Tibial artery (tissue), 4 donors: ENCODE measurements around the gene JMJD1C.

Experiments used
- DNase-seq, 2 donors: peaks; one replicate each; pipeline ENCODE4 v3.0.0-alpha.2; 2019
- H3K27ac ChIP-seq, 2 donors: fragments of 200-600 bp; sonication (generic) in 1 of 2; 1 replicate in 1 of 2; 2 replicates in 1 of 2; pipeline ENCODE4 v1.5.1; 2018 to 2019; ENCODE audit warnings: mild to moderate bottlenecking in 1 of 2
- H3K27me3 ChIP-seq, 2 donors: fragments of 200-600 bp; sonication (generic) in 1 of 2; one replicate each; pipeline versions ENCODE4 v1.5.1 to v1.6.0; 2016 to 2019
- H3K36me3 ChIP-seq, 3 donors: fragments of 200-600 bp; sonication (generic) in 2 of 3; one replicate each; pipeline ENCODE4 v1.5.1; 2016 to 2019; ENCODE audit warnings: mild to moderate bottlenecking in 2 of 3
- H3K4me1 ChIP-seq, 4 donors: fragments of 200-600 bp; sonication (generic) in 2 of 4; 1 replicate in 3 of 4; 2 replicates in 1 of 4; pipeline ENCODE4 v1.5.1; 2016 to 2019
- H3K4me3 ChIP-seq, 2 donors: fragments of 200-600 bp; sonication (generic) in 1 of 2; 1 replicate in 1 of 2; 2 replicates in 1 of 2; pipeline ENCODE4 v1.5.1; 2018 to 2019; ENCODE audit warnings: mild to moderate bottlenecking in 2 of 2
- H3K9me3 ChIP-seq, 3 donors: fragments of 200-600 bp; sonication (generic) in 1 of 3; one replicate each; pipeline ENCODE4 v1.5.1; 2016 to 2019
- intact Hi-C: fragments of 100-400 bp; cut with DNase I; formaldehyde crosslinking; loops from one replicate; pipeline ENCODE4 v1.15.0; 2023; ENCODE audit warnings: low total_unique reads
- TF ChIP-seq, protein P1 (sequence below), 2 experiments: fragments of 200-600 bp in 1 of 2; fragments of 450-650 bp in 1 of 2; IDR thresholded peaks; one replicate each; pipeline ENCODE4 v1.5.1; 2017 to 2019; ENCODE audit warnings: antibody characterized with exemption in 2 of 2, mild to moderate bottlenecking in 1 of 2, moderate library complexity in 1 of 2

JMJD1C gene

DNA sequence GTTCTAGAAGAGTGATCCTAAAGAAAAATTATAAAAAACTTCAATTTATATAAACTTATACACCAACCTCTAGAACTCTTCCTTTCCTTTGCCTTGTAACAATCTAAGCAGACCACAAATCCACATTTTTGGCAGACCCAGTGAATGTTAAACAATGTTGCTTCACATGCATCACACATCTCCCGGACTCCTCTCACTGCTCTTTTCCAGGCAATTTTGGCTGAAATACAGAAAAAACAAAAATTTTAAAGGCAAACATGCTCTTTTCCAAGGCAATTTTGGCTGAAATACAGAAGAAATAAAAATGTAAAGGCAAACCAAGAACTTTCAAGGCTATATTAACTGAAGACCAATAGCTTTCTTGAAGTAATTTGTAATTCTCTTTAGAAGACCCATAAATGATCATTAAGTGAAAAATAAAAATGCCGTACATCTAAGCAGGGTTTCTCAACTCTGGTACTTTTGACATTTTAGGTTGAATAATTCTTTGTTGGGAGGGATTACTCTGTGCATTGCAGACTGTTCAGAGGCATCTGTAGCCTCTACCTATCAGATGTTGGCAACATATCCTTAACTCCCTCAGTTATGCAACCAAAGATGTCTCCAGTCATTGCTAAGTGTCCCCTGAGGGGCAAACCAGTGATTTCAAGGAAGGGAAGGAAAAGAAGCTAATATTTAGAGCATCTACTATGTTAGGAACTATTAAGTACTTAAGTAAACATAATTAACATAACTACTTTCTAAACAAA is 268.3 kb downstream of the JMJD1C start:
- TF ChIP-seq, protein P1, sequence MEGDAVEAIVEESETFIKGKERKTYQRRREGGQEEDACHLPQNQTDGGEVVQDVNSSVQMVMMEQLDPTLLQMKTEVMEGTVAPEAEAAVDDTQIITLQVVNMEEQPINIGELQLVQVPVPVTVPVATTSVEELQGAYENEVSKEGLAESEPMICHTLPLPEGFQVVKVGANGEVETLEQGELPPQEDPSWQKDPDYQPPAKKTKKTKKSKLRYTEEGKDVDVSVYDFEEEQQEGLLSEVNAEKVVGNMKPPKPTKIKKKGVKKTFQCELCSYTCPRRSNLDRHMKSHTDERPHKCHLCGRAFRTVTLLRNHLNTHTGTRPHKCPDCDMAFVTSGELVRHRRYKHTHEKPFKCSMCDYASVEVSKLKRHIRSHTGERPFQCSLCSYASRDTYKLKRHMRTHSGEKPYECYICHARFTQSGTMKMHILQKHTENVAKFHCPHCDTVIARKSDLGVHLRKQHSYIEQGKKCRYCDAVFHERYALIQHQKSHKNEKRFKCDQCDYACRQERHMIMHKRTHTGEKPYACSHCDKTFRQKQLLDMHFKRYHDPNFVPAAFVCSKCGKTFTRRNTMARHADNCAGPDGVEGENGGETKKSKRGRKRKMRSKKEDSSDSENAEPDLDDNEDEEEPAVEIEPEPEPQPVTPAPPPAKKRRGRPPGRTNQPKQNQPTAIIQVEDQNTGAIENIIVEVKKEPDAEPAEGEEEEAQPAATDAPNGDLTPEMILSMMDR (IDR thresholded peaks at IDR 0.05) = no peak
- intact Hi-C loops = no loop called here
- H3K9me3 ChIP-seq = no peaks in the 10 kb centered on the region
- H3K4me3 ChIP-seq = no peak overlapping the region
- peaks cover 33 to 48% (median 39%) of the 10 kb centered on the region in 3 donors for H3K36me3 ChIP-seq
- peaks cover 0 to 20% (median 16%) of the 10 kb centered on the region in 4 donors for H3K4me1 ChIP-seq
- no peaks in the 10 kb centered on the region for H3K27me3 ChIP-seq
- peak overlapping the region in 1 of 2 donors; percentile 28 for H3K27ac ChIP-seq
- no peak for DNase-seq

DNA sequence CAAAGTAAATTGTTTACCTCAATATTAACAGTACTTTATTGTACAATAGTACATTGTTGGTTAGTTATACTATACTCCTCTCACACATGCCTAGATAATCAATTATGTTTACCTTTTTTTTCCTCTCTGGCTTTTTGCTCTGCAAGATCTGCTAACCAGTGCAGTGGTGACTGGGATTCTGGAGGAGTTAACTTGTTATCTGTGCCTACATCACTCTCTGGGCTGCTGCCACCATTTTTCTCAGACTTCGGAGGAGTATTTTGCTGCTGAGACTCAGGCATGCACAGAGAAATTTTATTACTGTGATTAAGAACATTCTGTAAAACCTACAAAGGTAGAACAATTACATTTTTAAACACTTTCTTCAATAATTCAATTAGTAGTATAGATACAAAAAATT is 273.0 kb downstream of the JMJD1C start:
- Histone ChIP-seq H3K4me3 (no peak overlapping the region), H3K4me1 (peaks cover 0 to 15% (median 12%) of the 10 kb centered on the region in 4 donors), H3K27ac (no peak overlapping the region), H3K27me3 (no peaks in the 10 kb centered on the region), H3K36me3 (peaks cover 70 to 76% (median 70%) of the 10 kb centered on the region in 3 donors), H3K9me3 (no peaks in the 10 kb centered on the region)
- TF ChIP-seq, protein P1 (IDR thresholded peaks at IDR 0.05) = no peak
- DNase-seq = no peak
- intact Hi-C loops = no loop called here

DNA sequence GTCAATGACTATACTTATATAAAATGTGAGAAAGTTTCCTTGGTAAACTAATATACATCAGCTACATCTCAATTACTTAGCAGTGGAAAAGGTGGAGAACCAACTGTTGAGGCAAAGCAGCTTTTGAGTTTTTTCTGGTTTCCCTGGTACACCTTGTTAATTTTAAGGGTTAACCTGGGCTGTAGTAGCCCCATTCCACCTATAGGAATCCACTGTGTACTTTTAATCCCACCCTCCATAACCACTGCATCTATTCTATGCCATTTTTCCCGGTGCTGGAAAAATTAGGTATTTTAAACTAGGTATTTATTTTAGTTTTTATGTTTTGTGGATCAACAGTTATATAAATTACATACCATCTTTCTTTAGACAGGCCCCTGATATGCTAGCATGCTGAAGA is 290.2 kb downstream of the JMJD1C start:
- no peak overlapping the region for H3K4me3 ChIP-seq
- H3K9me3 ChIP-seq = no peaks in the 10 kb centered on the region
- H3K4me1 ChIP-seq = peaks cover 0 to 9% (median 2%) of the 10 kb centered on the region in 4 donors
- no peak for DNase-seq
- no peaks in the 10 kb centered on the region for H3K27me3 ChIP-seq
- TF ChIP-seq, protein P1 (IDR thresholded peaks at IDR 0.05) = no peak
- no peak overlapping the region for H3K27ac ChIP-seq
- intact Hi-C loops = no loop called here
- peaks cover 43 to 64% (median 60%) of the 10 kb centered on the region in 3 donors for H3K36me3 ChIP-seq

DNA sequence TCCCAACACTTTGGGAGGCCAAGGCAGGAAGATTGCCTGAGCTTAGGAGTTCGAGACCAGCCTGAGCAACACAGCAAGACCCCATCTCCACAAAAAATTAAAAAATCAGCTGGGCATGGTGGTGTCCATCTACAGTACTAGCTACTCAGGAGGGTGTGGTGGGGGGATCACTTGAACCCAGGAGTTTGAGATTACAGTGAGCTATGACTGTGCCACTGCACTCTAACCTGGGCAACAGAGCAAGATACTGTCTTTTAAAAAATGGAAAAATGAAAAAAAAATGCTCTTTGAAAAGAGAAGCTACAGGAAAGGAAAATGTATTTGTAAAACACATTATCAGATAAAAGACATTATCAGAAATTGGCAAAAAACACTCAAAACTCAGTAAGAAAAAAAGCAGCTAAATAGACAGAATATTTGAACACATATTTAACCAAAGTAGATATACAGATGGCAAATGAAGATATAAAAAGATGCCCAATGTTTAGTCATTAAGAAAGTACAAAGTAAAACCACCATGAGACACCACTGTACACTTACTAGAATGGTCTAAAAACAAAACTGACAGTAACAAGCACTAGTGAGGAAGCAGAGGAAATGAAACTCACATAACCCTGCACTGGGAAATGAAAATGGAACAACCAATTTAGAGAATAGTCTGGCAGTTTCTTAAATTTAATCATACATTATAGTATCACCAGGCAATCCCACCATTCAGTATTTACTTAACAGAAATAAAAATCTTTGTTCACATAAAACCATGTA is 292.1 kb downstream of the JMJD1C start:
- intact Hi-C loops = loop anchor here (5.0 kb wide), 1 partner anchor 549 kb away; no protein-coding TSS in a partner anchor
- Histone ChIP-seq H3K27me3 (no peaks in the 10 kb centered on the region), H3K27ac (no peak overlapping the region)

DNA sequence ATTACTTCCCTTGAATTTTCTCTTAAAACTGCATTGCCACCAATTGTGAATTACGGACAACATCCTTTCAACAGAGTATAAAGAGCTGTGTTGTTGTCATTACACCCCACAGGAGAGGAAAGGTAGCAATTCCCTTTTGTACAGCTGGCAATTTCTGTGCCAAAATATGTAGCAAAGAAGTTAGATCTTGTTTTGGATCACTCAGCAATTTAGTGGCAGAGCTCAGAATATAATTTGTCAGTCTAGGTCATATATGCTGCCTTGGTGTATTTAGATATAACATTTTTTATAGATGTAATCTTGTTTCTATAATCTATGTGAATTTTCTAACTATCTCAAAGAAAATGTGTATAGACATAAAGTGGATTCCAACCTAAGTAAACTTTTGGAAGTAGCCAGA is 293.9 kb downstream of the JMJD1C start:
- H3K4me3 ChIP-seq = no peak overlapping the region
- H3K4me1 ChIP-seq = peaks cover 0 to 12% (median 3%) of the 10 kb centered on the region in 4 donors
- no peak for DNase-seq
- peaks cover 24 to 47% (median 34%) of the 10 kb centered on the region in 3 donors for H3K36me3 ChIP-seq
- intact Hi-C loops = loop anchor here (5.0 kb wide), 1 partner anchor 550 kb away; no protein-coding TSS in a partner anchor
- no peaks in the 10 kb centered on the region for H3K9me3 ChIP-seq
- TF ChIP-seq, protein P1 (IDR thresholded peaks at IDR 0.05) = no peak
- no peaks in the 10 kb centered on the region for H3K27me3 ChIP-seq
- peak overlapping the region in 1 of 2 donors; percentile 23 for H3K27ac ChIP-seq

More for the DNA sequence above, 292.1 kb downstream of the JMJD1C start:
- Histone ChIP-seq H3K4me1 (peaks cover 0 to 9% (median 2%) of the 10 kb centered on the region in 4 donors), H3K9me3 (no peaks in the 10 kb centered on the region), H3K4me3 (no peak overlapping the region), H3K36me3 (peaks cover 39 to 61% (median 51%) of the 10 kb centered on the region in 3 donors)
- no peak for DNase-seq
- TF ChIP-seq, protein P1 (IDR thresholded peaks at IDR 0.05) = no peak
